Astrocyte of the spinal cord (primary cell): ENCODE results near the gene TPO.
"Not testable (repeated sequence)": the region's sequence is repeated elsewhere in the genome, so short reads cannot be mapped to it uniquely, and the experiment has no call there.

ENCODE experiments used
- DNase-seq: peaks from one replicate; pipeline ENCODE4 v3.0.0; 2011; ENCODE audit warnings: low read depth, low spot score
- H3K4me3 ChIP-seq: 2 replicates; pipeline ENCODE4 v1.5.1; 2011; ENCODE audit warnings: low read depth, mild to moderate bottlenecking, low read length, moderate library complexity
- in situ Hi-C: cut with HindIII; loops from 2 replicates; pipeline ENCODE4 v1.10.0; 2017; ENCODE audit warnings: low sequenced_read_pairs
- TF ChIP-seq, protein P1 (sequence below): IDR thresholded peaks from 2 replicates; pipeline ENCODE4 v1.5.1; 2012; ENCODE audit warnings: low read depth, mild to moderate bottlenecking, low read length, inconsistent platforms

The TPO gene

DNA sequence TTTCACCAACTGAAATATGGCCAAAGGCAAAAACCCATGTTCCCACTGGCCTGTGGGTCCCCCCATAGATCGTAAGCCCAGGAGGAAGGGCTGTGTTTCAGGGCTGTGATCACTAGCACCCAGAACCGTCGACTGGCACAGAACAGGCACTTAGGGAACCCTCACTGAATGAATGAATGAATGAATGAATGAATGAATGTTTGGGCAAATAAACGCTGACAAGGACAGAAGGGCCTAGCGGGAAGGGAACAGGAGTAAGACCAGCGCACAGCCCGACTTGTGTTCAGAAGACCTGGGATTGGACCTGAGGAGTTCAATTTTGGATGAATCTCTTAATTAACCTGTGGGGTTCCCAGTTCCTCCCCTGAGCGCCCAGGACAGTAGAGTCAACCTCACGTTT lies 76.2 kb downstream of the TPO start:
- DNase-seq, result no peak
- H3K4me3 ChIP-seq, result no peak overlapping the region
- TF ChIP-seq, protein P1, sequence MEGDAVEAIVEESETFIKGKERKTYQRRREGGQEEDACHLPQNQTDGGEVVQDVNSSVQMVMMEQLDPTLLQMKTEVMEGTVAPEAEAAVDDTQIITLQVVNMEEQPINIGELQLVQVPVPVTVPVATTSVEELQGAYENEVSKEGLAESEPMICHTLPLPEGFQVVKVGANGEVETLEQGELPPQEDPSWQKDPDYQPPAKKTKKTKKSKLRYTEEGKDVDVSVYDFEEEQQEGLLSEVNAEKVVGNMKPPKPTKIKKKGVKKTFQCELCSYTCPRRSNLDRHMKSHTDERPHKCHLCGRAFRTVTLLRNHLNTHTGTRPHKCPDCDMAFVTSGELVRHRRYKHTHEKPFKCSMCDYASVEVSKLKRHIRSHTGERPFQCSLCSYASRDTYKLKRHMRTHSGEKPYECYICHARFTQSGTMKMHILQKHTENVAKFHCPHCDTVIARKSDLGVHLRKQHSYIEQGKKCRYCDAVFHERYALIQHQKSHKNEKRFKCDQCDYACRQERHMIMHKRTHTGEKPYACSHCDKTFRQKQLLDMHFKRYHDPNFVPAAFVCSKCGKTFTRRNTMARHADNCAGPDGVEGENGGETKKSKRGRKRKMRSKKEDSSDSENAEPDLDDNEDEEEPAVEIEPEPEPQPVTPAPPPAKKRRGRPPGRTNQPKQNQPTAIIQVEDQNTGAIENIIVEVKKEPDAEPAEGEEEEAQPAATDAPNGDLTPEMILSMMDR, result no peak
- in situ Hi-C loops, result no loop called here

DNA sequence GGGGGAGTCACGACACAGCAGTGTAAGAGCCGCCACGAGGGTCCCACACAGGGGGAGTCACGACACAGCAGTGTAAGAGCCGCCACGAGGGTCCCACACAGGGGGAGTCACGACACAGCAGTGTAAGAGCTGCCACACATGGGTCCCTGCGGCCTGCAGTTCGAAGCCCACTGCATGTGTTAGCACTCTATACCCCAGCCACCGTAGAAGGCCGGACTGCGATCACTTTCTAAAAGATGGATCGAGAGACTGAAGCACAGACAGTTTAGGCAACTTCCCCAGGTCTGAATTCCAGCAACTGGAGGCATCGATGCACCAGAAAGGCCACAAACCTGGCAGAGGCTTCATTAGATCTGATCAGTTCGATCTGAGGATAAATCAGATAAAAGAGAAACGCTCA lies 77.1 kb downstream of the TPO start:
- H3K4me3 ChIP-seq, in situ Hi-C loops, DNase-seq: not testable (repeated sequence)

DNA sequence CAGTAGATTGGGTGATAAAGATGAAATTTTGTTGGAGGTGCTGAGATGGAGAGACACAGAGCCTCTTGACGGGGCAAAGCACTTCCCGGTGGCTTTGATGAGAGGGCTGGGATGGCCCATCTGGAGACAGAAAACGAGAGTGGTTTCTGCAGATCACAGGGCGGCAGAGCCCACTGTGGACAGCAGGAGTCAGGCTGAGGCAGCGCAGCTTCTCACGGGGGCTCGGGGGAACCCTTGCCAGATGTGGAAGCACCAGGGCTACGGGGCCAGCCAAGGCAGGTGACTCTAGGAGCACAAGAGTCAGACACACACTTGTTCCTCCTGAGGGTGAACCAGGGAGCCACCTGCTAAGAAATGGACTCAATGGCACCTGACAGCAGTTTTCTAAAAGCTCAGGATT lies 78.5 kb downstream of the TPO start:
- TF ChIP-seq, protein P1, result no peak
- no peak for DNase-seq
- no peak overlapping the region for H3K4me3 ChIP-seq
- in situ Hi-C loops, result no loop called here

DNA sequence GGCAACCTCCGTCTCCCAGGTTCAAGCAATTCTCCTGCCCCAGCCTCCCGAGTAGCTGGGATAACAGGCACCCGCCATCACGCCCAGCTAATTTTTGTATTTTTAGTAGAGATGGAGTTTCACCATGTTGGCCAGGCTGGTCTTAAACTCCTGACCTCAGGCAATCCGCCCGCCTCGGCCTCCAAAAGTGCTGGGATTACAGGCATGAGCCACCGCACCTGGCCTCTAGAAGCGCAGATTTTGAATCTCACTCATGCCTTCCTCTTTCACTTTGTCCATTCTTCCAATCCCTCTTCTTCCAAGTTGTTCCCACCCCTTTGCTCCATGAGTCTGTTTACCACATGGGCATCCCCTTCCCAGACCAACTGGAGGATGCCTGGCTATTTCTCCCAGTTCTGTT lies 79.0 kb downstream of the TPO start:
- in situ Hi-C loops, result not testable (repeated sequence)

DNA sequence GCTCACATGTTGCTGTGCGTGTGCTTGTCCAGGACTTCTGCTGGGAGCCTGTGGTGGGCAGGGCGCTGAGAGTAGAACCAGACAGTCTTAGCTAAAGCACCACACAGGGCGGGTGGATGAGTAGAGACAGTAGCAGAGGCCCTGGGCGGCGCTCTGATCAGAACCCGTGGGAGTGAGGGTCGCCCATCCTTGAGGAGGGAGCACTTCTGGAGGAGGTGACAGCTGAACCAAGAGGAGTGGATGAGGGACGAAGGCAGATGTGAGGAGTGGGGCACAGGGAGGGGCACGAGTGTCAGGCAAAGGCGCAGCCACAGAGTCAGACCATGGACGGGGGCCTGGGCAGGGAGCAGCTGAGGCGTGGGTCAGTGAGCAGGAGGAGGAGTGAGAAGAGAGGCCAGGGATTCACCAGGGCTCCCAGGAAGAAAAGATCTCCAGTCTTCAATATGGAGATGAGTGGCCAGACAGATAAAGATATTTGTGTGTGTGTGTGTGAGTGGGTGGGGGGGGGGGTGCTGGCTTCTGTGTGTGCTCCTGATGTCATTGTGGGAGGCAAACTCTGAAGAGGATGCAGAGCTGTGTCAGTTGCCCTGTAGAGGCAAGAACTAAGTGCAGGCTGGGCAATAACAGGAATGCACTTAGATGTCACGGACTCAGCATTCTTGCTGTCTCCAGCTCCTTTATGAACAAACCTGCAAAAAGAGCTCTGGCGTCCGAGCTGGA lies 79.6 kb downstream of the TPO start:
- DNase-seq, result no peak
- H3K4me3 ChIP-seq, result no peak overlapping the region
- in situ Hi-C loops, result no loop called here
- TF ChIP-seq, protein P1, result no peak

More for the DNA sequence above, 79.0 kb downstream of the TPO start:
- not testable (repeated sequence) for H3K4me3 ChIP-seq, DNase-seq

DNA sequence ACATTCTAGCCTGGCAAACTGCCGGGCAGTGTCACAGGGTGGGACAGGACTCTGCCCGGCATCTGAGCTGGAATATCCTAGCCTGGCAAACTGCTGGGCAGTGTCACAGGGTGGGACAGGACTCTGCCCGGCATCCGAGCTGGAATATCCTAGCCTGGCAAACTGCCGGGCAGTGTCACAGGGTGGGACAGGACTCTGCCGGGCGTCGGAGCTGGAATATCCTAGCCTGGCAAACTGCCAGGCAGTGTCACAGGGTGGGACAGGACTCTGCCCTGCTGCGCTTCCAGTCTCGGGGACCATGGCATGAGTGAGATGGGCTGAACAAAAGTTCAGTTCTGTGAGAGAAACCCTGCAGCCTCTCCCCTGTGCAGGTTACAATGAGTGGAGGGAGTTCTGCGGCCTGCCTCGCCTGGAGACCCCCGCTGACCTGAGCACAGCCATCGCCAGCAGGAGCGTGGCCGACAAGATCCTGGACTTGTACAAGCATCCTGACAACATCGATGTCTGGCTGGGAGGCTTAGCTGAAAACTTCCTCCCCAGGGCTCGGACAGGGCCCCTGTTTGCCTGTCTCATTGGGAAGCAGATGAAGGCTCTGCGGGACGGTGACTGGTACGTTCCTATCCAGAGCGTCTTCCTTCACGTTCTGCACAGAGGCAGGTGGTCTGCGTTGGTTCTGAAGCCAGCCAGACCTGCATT lies 80.3 kb downstream of the TPO start:
- TF ChIP-seq, protein P1, result no peak
- DNase-seq, result no peak
- in situ Hi-C loops, result no loop called here
- no peak overlapping the region for H3K4me3 ChIP-seq

DNA sequence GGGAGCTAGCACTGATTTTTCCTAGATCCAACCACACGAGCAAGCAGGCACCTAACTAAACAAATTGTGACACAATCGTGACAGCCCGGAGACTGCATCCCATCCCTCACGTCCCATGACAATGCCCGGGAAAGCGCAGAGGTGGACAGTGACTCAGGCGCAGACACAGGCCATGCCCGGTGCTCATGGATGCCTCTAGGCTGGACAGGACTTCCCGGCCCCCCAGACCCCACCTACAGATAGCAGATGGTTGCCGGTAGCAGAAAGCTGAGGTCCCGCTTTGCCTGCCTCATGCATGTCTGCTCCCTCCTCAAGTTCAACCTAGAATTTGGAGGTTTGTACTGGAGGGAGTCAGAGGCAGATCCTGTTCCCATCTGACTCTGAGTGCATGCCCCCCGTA lies 81.0 kb downstream of the TPO start:
- DNase-seq, result no peak
- H3K4me3 ChIP-seq, result no peak overlapping the region
- TF ChIP-seq, protein P1, result no peak
- in situ Hi-C loops, result no loop called here
